ENCODE data around the gene CPVL. TPM values are rescaled to one million over a fixed set of nuclear protein-coding genes. Genes with fewer than 3 reads are reported as not detected.

Gene CPVL
- total RNA-seq, 1 donor from 2014 or later: 56.6 TPM

DNA sequence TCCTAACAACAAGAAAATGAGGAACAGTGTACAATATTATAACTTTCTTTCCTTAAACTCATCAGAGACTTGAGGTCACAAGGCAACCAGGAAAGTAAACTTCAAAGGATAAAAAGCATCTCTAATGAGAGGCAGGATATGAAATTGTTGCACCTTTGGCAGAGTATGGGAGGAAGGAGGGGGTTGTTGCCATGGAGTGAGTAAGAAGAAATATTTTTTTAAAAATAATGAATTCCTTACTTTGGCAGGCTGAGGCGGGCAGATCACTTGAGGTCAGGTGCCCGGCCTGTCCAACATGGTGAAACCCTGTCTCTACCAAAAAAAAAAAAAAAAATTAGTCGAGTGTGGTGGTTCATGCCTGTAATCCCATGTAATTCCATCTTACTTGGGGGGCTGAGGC lies 27.1 kb upstream of the CPVL start:
- Histone ChIP-seq H3F3A (ENCODE audit: low read depth) (no peaks in the 10 kb centered on the region), H3K27ac (no peak overlapping the region), H3K9ac (no peak overlapping the region), H2AFZ (replicated peaks) (no peak overlapping the region), H3K9me3 (ENCODE audit: low read depth) (no peaks in the 10 kb centered on the region), H3K4me3 (no peak overlapping the region), H4K20me1 (ENCODE audit: low read depth) (no peaks in the 10 kb centered on the region), H3K79me2 (ENCODE audit: low read depth) (no peaks in the 10 kb centered on the region), H3K36me3 (no peaks in the 10 kb centered on the region), H3K27me3 (no peaks in the 10 kb centered on the region), H3K4me2 (no peak overlapping the region), H3K4me1 (no peaks in the 10 kb centered on the region)
- Mint-ChIP-seq H3K27me3 (ENCODE audit: insufficient read depth, low read depth) (peaks cover 3% of the 10 kb centered on the region), H3K36me3 (no peaks in the 10 kb centered on the region), H3K4me3 (no peak overlapping the region), H3K9me3 (no peaks in the 10 kb centered on the region), H3K4me1 (peaks cover 3% of the 10 kb centered on the region), H3K27ac (no peak overlapping the region)
- no peak for DNase-seq (ENCODE audit: low spot score)
- TF ChIP-seq EZH2 (IDR thresholded peaks at IDR 0.05): no peak
- no peak for TF ChIP-seq EZH2phosphoT487 (IDR thresholded peaks at IDR 0.05)
- TF ChIP-seq, protein P1, sequence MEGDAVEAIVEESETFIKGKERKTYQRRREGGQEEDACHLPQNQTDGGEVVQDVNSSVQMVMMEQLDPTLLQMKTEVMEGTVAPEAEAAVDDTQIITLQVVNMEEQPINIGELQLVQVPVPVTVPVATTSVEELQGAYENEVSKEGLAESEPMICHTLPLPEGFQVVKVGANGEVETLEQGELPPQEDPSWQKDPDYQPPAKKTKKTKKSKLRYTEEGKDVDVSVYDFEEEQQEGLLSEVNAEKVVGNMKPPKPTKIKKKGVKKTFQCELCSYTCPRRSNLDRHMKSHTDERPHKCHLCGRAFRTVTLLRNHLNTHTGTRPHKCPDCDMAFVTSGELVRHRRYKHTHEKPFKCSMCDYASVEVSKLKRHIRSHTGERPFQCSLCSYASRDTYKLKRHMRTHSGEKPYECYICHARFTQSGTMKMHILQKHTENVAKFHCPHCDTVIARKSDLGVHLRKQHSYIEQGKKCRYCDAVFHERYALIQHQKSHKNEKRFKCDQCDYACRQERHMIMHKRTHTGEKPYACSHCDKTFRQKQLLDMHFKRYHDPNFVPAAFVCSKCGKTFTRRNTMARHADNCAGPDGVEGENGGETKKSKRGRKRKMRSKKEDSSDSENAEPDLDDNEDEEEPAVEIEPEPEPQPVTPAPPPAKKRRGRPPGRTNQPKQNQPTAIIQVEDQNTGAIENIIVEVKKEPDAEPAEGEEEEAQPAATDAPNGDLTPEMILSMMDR (IDR thresholded peaks at IDR 0.05): no peak

DNA sequence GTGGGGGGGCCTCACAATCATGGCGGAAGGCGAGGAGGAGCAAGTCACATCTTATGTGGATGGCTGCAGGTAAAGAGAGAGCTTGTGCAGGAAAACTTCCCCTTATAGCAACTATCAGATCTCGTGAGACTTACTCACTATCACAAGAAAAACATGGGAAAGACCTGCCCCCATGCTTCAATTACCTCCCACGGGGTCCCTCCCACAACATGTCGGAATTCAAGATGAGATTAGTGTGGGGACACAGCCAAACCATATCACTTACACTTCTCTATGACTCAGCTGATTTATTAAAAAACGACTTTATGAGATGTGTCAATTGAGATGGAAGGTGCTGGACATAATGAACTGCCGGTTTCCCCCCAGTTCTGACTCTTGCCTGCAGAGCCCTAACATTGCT lies 24.4 kb upstream of the CPVL start:
- Histone ChIP-seq H3K4me1 (no peaks in the 10 kb centered on the region), H3K27ac (no peak overlapping the region), H3K9me3 (ENCODE audit: low read depth) (no peaks in the 10 kb centered on the region), H3K4me2 (no peak overlapping the region), H3K27me3 (no peaks in the 10 kb centered on the region), H3K79me2 (ENCODE audit: low read depth) (no peaks in the 10 kb centered on the region), H3K4me3 (no peak overlapping the region), H3F3A (ENCODE audit: low read depth) (no peaks in the 10 kb centered on the region), H4K20me1 (ENCODE audit: low read depth) (no peaks in the 10 kb centered on the region), H3K36me3 (no peaks in the 10 kb centered on the region), H3K9ac (no peak overlapping the region), H2AFZ (replicated peaks) (no peak overlapping the region)
- TF ChIP-seq EZH2 (IDR thresholded peaks at IDR 0.05): no peak
- no peaks in the 10 kb centered on the region for H3K36me3 Mint-ChIP-seq
- H3K9me3 Mint-ChIP-seq: no peaks in the 10 kb centered on the region
- H3K27me3 Mint-ChIP-seq (ENCODE audit: insufficient read depth, low read depth): peaks cover 5% of the 10 kb centered on the region
- peaks cover 3% of the 10 kb centered on the region for H3K4me1 Mint-ChIP-seq
- no peak for DNase-seq (ENCODE audit: low spot score)
- no peak overlapping the region for H3K27ac Mint-ChIP-seq
- no peak overlapping the region for H3K4me3 Mint-ChIP-seq

DNA sequence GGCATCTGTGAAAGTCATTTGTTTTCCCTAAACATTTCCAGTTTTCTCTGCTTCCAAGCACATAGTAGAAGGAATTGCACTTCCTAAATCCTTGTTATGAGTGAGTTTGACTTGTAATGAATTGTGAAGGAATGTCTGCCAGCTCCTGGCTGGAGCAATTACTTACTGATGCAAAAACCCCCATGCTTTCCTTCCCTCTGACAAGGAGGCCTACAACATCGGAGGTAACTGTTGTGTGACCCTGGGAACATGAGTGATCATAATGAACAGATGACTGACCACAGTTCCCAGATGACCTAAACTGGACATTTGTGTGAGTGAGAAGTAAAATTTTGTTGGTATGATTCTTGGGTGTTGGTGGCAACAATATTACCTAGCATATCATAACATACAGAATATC lies 21.4 kb upstream of the CPVL start:
- H3K36me3 ChIP-seq: no peaks in the 10 kb centered on the region

DNA sequence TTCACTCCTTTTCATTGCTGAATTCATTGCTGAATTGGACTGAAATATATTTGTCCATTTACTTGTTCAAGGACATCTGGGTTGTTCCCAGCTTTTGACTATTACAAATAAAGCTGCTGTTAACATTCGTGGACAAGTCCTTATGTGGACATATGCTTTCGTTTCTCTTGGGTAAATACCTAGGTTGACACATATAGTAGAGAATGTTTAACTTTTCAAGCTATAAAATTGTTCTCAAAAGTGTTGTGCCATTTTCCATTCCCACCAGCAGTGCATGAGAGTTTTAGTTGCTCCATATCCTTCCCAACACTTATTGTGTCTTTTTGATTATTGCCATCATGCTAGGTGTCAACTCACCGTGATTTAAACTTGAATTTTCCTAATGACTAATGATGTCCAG lies 17.5 kb upstream of the CPVL start:
- Histone ChIP-seq H3K4me1 (no peaks in the 10 kb centered on the region), H3K4me2 (no peak overlapping the region), H3K79me2 (ENCODE audit: low read depth) (no peaks in the 10 kb centered on the region), H3K27ac (no peak overlapping the region), H4K20me1 (ENCODE audit: low read depth) (no peaks in the 10 kb centered on the region), H3K4me3 (no peak overlapping the region), H3K9me3 (ENCODE audit: low read depth) (no peaks in the 10 kb centered on the region), H3F3A (ENCODE audit: low read depth) (no peaks in the 10 kb centered on the region), H3K27me3 (no peaks in the 10 kb centered on the region), H3K9ac (no peak overlapping the region), H2AFZ (replicated peaks) (no peak overlapping the region), H3K36me3 (no peaks in the 10 kb centered on the region)
- H3K9me3 Mint-ChIP-seq: no peaks in the 10 kb centered on the region
- peaks cover 2% of the 10 kb centered on the region for H3K27me3 Mint-ChIP-seq (ENCODE audit: insufficient read depth, low read depth)
- H3K27ac Mint-ChIP-seq: no peak overlapping the region
- H3K4me3 Mint-ChIP-seq: no peak overlapping the region
- no peak for DNase-seq (ENCODE audit: low spot score)
- no peaks in the 10 kb centered on the region for H3K4me1 Mint-ChIP-seq
- TF ChIP-seq EZH2 (IDR thresholded peaks at IDR 0.05): no peak
- no peak for TF ChIP-seq EZH2phosphoT487 (IDR thresholded peaks at IDR 0.05)
- TF ChIP-seq, protein P1 (IDR thresholded peaks at IDR 0.05): no peak
- peaks cover 1% of the 10 kb centered on the region for H3K36me3 Mint-ChIP-seq

More for the DNA sequence above, 21.4 kb upstream of the CPVL start:
- TF ChIP-seq, protein P1 (IDR thresholded peaks at IDR 0.05): no peak
- TF ChIP-seq EZH2 (IDR thresholded peaks at IDR 0.05): no peak
- no peak for TF ChIP-seq EZH2phosphoT487 (IDR thresholded peaks at IDR 0.05)
- H3K9me3 ChIP-seq (ENCODE audit: low read depth): no peaks in the 10 kb centered on the region
- no peak overlapping the region for H3K27ac Mint-ChIP-seq
- H3K27me3 Mint-ChIP-seq (ENCODE audit: insufficient read depth, low read depth): peaks cover 2% of the 10 kb centered on the region
- peaks cover 1% of the 10 kb centered on the region for H3K36me3 Mint-ChIP-seq
- H3K4me2 ChIP-seq: no peak overlapping the region
- DNase-seq (ENCODE audit: low spot score): no peak
- H3K4me1 Mint-ChIP-seq: no peaks in the 10 kb centered on the region
- no peaks in the 10 kb centered on the region for H3F3A ChIP-seq (ENCODE audit: low read depth)
- no peak overlapping the region for H3K27ac ChIP-seq
- H4K20me1 ChIP-seq (ENCODE audit: low read depth): no peaks in the 10 kb centered on the region
- no peaks in the 10 kb centered on the region for H3K27me3 ChIP-seq
- no peak overlapping the region for H3K4me3 ChIP-seq
- no peak overlapping the region for H2AFZ ChIP-seq (replicated peaks)
- no peaks in the 10 kb centered on the region for H3K9me3 Mint-ChIP-seq
- no peaks in the 10 kb centered on the region for H3K79me2 ChIP-seq (ENCODE audit: low read depth)
- H3K4me1 ChIP-seq: no peaks in the 10 kb centered on the region
- H3K4me3 Mint-ChIP-seq: no peak overlapping the region
- H3K9ac ChIP-seq: no peak overlapping the region

Measured in neural progenitor cell (in vitro differentiated cells).